B cell (primary cell): ENCODE measurements around the gene CDYL. TPM values are rescaled to one million over a fixed set of nuclear protein-coding genes. Genes with fewer than 3 reads are reported as not detected.

ENCODE experiments used
- ATAC-seq: fragments of 200-7000 bp; cut with Tn5 transposase; one replicate; pipeline ENCODE4 v1.10.0; 2021; ENCODE audit warnings: low read depth, mild to moderate bottlenecking, moderate number of reproducible peaks, moderate library complexity
- CTCF ChIA-PET: fragments of 350-600 bp; sonication (Branson Sonifier 250); formaldehyde crosslinking; loops from one replicate; lab custom pipeline; 2021; ENCODE audit warnings: antibody characterized with exemption, inconsistent platforms; lab: Charles Lee
- POLR2A ChIA-PET: fragments of 350-600 bp; sonication (Branson Sonifier 250); formaldehyde crosslinking; loops from one replicate; lab custom pipeline; 2021; ENCODE audit warnings: antibody characterized with exemption; lab: Charles Lee
- DNase-seq: peaks from one replicate; pipeline ENCODE4 v3.0.0; 2013
- H2AFZ ChIP-seq: 2 replicates; pipeline ENCODE4 v1.6.1; 2012; ENCODE audit warnings: mild to moderate bottlenecking, low read depth, low read length; ENCODE audit not compliant: insufficient read depth, poor library complexity, severe bottlenecking
- H3K27ac ChIP-seq, 2 donors: 1 replicate in 1 of 2; 2 replicates in 1 of 2; pipeline ENCODE4 v1.5.1; 2012 to 2013; ENCODE audit warnings: low read length in 2 of 2, mild to moderate bottlenecking in 2 of 2, moderate library complexity in 1 of 2
- H3K27me3 ChIP-seq, 4 experiments: fragments of 200-600 bp in 1 of 4; sonication (generic) in 1 of 4; replicated peaks in 1 of 4; 1 replicate in 2 of 4; 2 replicates in 2 of 4; pipeline versions ENCODE4 v1.6.1 to v1.7.0; 2013 to 2016; ENCODE audit warnings: low read length in 3 of 4, mild to moderate bottlenecking in 2 of 4, mixed read lengths in 1 of 4, moderate library complexity in 1 of 4; ENCODE audit not compliant: insufficient read depth in 4 of 4, control insufficient read depth in 3 of 4; ENCODE audit errors: control extremely low read depth in 1 of 4
- H3K36me3 ChIP-seq, 2 experiments: replicated peaks in 1 of 2; 1 replicate in 1 of 2; 2 replicates in 1 of 2; pipeline versions ENCODE4 v1.6.1 to v1.7.1; 2013; ENCODE audit warnings: low read length in 1 of 2; ENCODE audit not compliant: insufficient read depth in 2 of 2, control insufficient read depth in 1 of 2; ENCODE audit errors: control extremely low read depth in 1 of 2, extremely low read depth in 1 of 2
- H3K4me1 ChIP-seq, 2 donors: fragments of 200-600 bp in 1 of 2; sonication (generic) in 1 of 2; 1 replicate in 1 of 2; 2 replicates in 1 of 2; pipeline versions ENCODE4 v1.5.1 to v1.6.1; 2013 to 2017; ENCODE audit warnings: low read length in 2 of 2; ENCODE audit not compliant: control insufficient read depth in 2 of 2, insufficient read depth in 2 of 2
- H3K4me2 ChIP-seq: replicated peaks from 2 replicates; pipeline ENCODE3; 2012; ENCODE audit warnings: mild to moderate bottlenecking, low read depth, low read length; ENCODE audit not compliant: poor library complexity, severe bottlenecking
- H3K4me3 ChIP-seq, 5 experiments: fragments of 200-600 bp in 1 of 5; sonication (generic) in 1 of 5; 1 replicate in 3 of 5; 2 replicates in 2 of 5; pipeline versions ENCODE4 v1.5.1 to v1.7.0; 2011 to 2016; ENCODE audit warnings: low read length in 4 of 5, mild to moderate bottlenecking in 4 of 5, low read depth in 2 of 5, control low read depth in 1 of 5, moderate library complexity in 1 of 5; ENCODE audit not compliant: insufficient read depth in 1 of 5; ENCODE audit errors: control extremely low read depth in 1 of 5, extremely low read depth in 1 of 5
- H3K79me2 ChIP-seq: fragments of 200-600 bp; sonication (generic); one replicate; pipeline ENCODE4 v1.6.0; 2016; ENCODE audit warnings: low read length; ENCODE audit not compliant: control insufficient read depth, insufficient read depth
- H3K9ac ChIP-seq: fragments of 200-600 bp; sonication (generic); 2 replicates; pipeline ENCODE4 v1.6.1; 2017; ENCODE audit warnings: mild to moderate bottlenecking, low read length, moderate library complexity
- H3K9me3 ChIP-seq, 3 donors: one replicate each; pipeline versions ENCODE4 v1.6.1 to v1.7.1; 2013; ENCODE audit warnings: low read length in 2 of 3; ENCODE audit not compliant: control insufficient read depth in 2 of 3, insufficient read depth in 1 of 3; ENCODE audit errors: control extremely low read depth in 1 of 3
- H4K20me1 ChIP-seq: 2 replicates; pipeline ENCODE4 v1.6.0; 2012; ENCODE audit warnings: mild to moderate bottlenecking, low read length; ENCODE audit not compliant: insufficient read depth, control insufficient read depth, poor library complexity, severe bottlenecking
- H3K27ac Mint-ChIP-seq: one replicate; pipeline ENCODE4 v1.8.0; 2021; ENCODE audit warnings: mixed read lengths
- H3K27me3 Mint-ChIP-seq: one replicate; pipeline ENCODE4 v1.8.0; 2021; ENCODE audit warnings: mixed read lengths
- H3K4me1 Mint-ChIP-seq: one replicate; pipeline ENCODE4 v1.8.0; 2021; ENCODE audit warnings: mixed read lengths
- H3K4me3 Mint-ChIP-seq: one replicate; pipeline ENCODE4 v1.8.0; 2021; ENCODE audit warnings: mixed read lengths
- H3K9me3 Mint-ChIP-seq: one replicate; pipeline ENCODE4 v1.8.0; 2022; ENCODE audit warnings: mixed read lengths; ENCODE audit not compliant: insufficient read depth
- EZH2 ChIP-seq: IDR thresholded peaks from 2 replicates; pipeline ENCODE4 v1.6.1; 2012; ENCODE audit warnings: borderline replicate concordance, low read depth, mild to moderate bottlenecking, moderate library complexity, low read length; ENCODE audit not compliant: insufficient read depth, poor library complexity, severe bottlenecking
- WGBS: methylation state at CpG from one replicate; pipeline ENCODE4 v1.1.5; 2013; ENCODE audit warnings: missing lambda C conversion rate; ENCODE audit not compliant: insufficient coverage; 5-methylcytosine and 5-hydroxymethylcytosine counted together
- intact Hi-C: fragments of 100-400 bp; cut with micrococcal nuclease; formaldehyde crosslinking; loops from one replicate; pipeline ENCODE4 v1.10.0; 2022
- polyA plus RNA-seq: library from polyadenylated mRNA; depleted of rRNA; stranded (reverse); fragments of >200 nt; gene quantifications from 2 replicates; pipeline ENCODE4 v1.2.3, GENCODE V29; 2012
- total RNA-seq, 2 donors: library from RNA; stranded (reverse); fragments of 120-200 nt in 1 of 2; gene quantifications; 1 replicate in 1 of 2; 2 replicates in 1 of 2; pipeline versions ENCODE4 v1.2.3 to v1.2.4, GENCODE V29; 2013 to 2022
- TF ChIP-seq, protein P1 (sequence below): fragments of 200-600 bp; IDR thresholded peaks from one replicate; pipeline ENCODE4 v1.8.0; 2022; ENCODE audit warnings: antibody characterized with exemption, mild to moderate bottlenecking

Gene CDYL
- total and polyA plus RNA-seq, 2 donors (not counting 1 experiment from before 2014, with no cell fraction given), result 15.6 to 63.0 TPM

DNA sequence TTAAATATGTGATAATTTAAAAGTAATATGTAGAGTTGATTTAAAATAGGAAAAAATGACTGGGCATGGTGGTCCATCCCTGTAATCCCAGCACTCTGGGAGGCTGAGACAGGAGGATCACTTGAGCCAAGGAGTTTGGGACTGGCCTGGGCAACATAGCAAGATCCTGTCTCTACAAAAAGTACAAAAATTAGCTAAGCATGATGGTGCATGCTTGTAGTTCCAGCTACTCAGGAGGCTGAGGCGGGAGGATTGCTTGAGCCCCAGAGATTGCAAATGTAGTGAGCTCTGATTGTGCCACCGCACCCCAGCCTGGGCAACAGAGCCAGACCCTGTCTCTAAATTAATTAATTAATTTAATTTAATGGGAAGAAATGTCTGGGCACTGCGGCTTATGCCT lies 44.2 kb upstream of the CDYL start:
- TF ChIP-seq, protein P1, sequence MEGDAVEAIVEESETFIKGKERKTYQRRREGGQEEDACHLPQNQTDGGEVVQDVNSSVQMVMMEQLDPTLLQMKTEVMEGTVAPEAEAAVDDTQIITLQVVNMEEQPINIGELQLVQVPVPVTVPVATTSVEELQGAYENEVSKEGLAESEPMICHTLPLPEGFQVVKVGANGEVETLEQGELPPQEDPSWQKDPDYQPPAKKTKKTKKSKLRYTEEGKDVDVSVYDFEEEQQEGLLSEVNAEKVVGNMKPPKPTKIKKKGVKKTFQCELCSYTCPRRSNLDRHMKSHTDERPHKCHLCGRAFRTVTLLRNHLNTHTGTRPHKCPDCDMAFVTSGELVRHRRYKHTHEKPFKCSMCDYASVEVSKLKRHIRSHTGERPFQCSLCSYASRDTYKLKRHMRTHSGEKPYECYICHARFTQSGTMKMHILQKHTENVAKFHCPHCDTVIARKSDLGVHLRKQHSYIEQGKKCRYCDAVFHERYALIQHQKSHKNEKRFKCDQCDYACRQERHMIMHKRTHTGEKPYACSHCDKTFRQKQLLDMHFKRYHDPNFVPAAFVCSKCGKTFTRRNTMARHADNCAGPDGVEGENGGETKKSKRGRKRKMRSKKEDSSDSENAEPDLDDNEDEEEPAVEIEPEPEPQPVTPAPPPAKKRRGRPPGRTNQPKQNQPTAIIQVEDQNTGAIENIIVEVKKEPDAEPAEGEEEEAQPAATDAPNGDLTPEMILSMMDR, result no peak
- no peak for TF ChIP-seq EZH2
- H3K27ac ChIP-seq, result no peak overlapping the region
- no peak overlapping the region for H2AFZ ChIP-seq
- H3K27me3 Mint-ChIP-seq, result peaks cover 30% of the 10 kb centered on the region
- H3K4me1 ChIP-seq, result no peaks in the 10 kb centered on the region
- H3K36me3 ChIP-seq, result no peaks in the 10 kb centered on the region
- H3K79me2 ChIP-seq, result no peaks in the 10 kb centered on the region
- H3K9ac ChIP-seq, result no peak overlapping the region
- peaks cover 1% of the 10 kb centered on the region for H3K4me1 Mint-ChIP-seq
- no CpG with 5 or more reads among the region's 3 CpGs for WGBS
- POLR2A ChIA-PET, result no interaction called here
- no peak overlapping the region for H3K4me2 ChIP-seq
- H4K20me1 ChIP-seq, result no peaks in the 10 kb centered on the region
- ATAC-seq (no peak), DNase-seq (no peak)
- intact Hi-C loops, result no loop called here
- H3K27me3 ChIP-seq, result peaks cover 0 to 3% (median 0%) of the 10 kb centered on the region in 4 experiments
- H3K4me3 ChIP-seq, result no peak overlapping the region
- H3K27ac Mint-ChIP-seq, result no peak overlapping the region
- H3K9me3 Mint-ChIP-seq, result no peaks in the 10 kb centered on the region
- H3K9me3 ChIP-seq, result no peaks in the 10 kb centered on the region
- CTCF ChIA-PET, result no interaction called here
- no peak overlapping the region for H3K4me3 Mint-ChIP-seq

DNA sequence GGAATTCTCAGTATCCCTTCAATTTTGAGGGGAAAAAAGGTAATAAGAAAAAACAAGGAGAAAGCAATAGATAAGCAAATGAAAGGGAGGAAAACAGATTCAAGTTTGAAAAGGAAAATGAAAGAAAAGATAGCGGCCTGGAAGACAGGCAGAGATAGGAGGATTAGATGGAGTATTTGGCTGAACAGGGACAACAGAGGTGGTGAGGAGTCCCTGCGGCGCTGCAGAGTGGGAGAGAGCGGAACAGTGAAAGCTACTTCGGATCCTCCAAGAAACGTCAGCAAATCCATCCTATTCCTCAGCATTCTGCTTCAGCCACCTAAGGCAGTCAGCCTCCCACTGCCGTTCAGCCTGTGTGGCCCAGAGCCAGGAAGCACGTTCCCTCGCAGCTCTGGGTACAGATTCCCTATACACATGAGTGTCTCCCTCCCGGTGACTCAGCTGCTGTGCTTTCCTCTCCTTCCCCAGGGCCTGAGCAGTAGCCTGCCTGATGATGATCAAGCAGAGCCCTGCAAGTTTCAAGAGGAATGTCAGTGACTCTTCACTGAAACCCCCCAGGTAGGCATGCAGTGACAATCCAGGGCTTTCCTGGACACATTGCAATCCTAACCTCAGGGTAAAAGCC lies 43.4 kb upstream of the CDYL start:
- DNase-seq, result no peak
- Histone ChIP-seq H2AFZ (no peak overlapping the region), H3K79me2 (no peaks in the 10 kb centered on the region), H3K4me2 (no peak overlapping the region), H3K27me3 (no peaks in the 10 kb centered on the region), H3K9ac (no peak overlapping the region), H3K27ac (no peak overlapping the region), H3K36me3 (no peaks in the 10 kb centered on the region), H3K4me1 (no peaks in the 10 kb centered on the region), H3K4me3 (no peak overlapping the region), H4K20me1 (no peaks in the 10 kb centered on the region), H3K9me3 (no peaks in the 10 kb centered on the region)
- Mint-ChIP-seq H3K9me3 (no peaks in the 10 kb centered on the region), H3K4me1 (peaks cover under 1% of the 10 kb centered on the region), H3K27me3 (peaks cover 30% of the 10 kb centered on the region), H3K4me3 (no peak overlapping the region), H3K27ac (no peak overlapping the region)
- ATAC-seq, result no peak
- CTCF ChIA-PET, result no interaction called here
- TF ChIP-seq EZH2, result no peak
- TF ChIP-seq, protein P1, result no peak
- POLR2A ChIA-PET, result no interaction called here
- intact Hi-C loops, result no loop called here
- 61% methylated on average over 9 of the region's 10 CpGs for WGBS
